ENCODE results near the gene C1QTNF4. TPM values are rescaled to one million over a fixed set of nuclear protein-coding genes. Genes with fewer than 3 reads are reported as not detected.
A peak's percentile ranks its signal among the peaks of the same experiment; 100 is the strongest.

C1QTNF4 gene
- polyA plus RNA-seq, 1 donor (not counting 4 experiments of a cell fraction or from before 2014, with no cell fraction given): not detected

GRCh38 chr11:47553406-47553743 is 40.8 kb downstream of the C1QTNF4 start:
- FAIRE-seq (no peak), DNase-seq (ENCODE audit: low read depth, low spot score) (no peak)
- peak overlapping the region; percentile 96 for H3K27ac ChIP-seq (ENCODE audit: control insufficient read depth, insufficient read depth, low read length)

DNA sequence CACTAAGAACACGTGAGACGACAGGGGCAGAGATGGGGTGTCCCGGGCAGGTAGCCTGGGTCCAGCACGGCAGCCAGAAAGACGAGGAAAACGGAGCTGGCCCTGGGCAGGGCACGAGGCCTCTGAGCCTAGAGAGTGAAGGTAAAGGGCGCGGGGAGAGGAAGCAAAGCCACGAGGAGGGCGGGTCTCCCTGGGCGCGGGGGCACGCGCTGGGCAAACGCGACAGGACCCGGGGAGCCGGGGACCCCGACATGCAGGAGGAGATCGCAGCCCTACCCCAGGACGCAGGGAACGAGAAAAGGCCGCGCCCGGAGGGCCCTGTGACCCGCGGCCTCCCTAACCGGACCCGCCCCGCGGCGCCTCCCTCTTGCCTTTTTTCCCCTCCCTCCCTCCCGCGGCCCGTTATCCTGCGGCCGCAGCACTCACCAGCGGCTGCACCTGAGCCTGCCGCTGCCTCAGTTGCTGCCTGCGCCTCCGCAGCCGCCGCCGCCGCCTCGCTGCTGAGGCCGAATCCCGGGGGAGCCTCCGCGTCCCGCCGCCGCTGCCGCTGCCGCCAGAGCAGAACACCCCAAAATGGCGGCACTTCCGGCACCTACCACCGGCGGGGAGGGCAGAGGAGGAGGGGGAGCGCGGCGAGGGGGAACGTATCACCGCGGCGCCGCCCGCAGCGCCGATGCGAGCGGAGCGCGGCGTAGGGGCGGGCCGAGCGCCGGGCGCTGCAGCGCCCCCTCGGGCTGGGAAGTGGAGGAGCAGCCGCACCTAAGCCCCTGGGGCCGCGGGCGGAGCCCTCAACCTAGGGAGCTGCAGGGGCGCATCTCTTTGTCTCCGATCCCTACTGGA is 41.4 kb downstream of the C1QTNF4 start, which contains the start of gene CELF1:
TSS of gene CELF1 (minus strand) at position 567 of the 840 bp plus-strand sequence. CDS start 53,609 bp downstream, outside the sequence.
- no peak for FAIRE-seq
- H3K27me3 ChIP-seq (ENCODE audit: control insufficient read depth, extremely low read depth, insufficient read depth, low read length): no peaks in the 10 kb centered on the region
- H3K36me3 ChIP-seq (ENCODE audit: control insufficient read depth in 2 of 2, extremely low read depth in 1 of 2, insufficient read depth in 2 of 2, low read length in 2 of 2): no peaks in the 10 kb centered on the region
- H3K4me3 ChIP-seq (ENCODE audit: control insufficient read depth in 2 of 3, extremely low read depth in 1 of 3, insufficient read depth in 2 of 3, low read depth in 1 of 3, low read length in 3 of 3): peak within 1 kb of the TSS; percentile 89 to 97 (median 92)
- peak within 1 kb of the TSS; percentile 96 for H3K27ac ChIP-seq (ENCODE audit: control insufficient read depth, insufficient read depth, low read length)
- H3K9ac ChIP-seq (ENCODE audit: control insufficient read depth, extremely low read depth, insufficient read depth, low read length): peak within 1 kb of the TSS; percentile 99
- DNase-seq (ENCODE audit: low read depth, low spot score): no peak
- H2AFZ ChIP-seq (ENCODE audit: control insufficient read depth, low read length): peak within 1 kb of the TSS; percentile 56
- H3K4me2 ChIP-seq (ENCODE audit: control insufficient read depth, extremely low read depth, insufficient read depth, low read depth, low read length): peak within 1 kb of the TSS; percentile 81
- H3K9me3 ChIP-seq (ENCODE audit: control insufficient read depth, low read depth, low read length): no peaks in the 10 kb centered on the region
- H3K79me2 ChIP-seq (ENCODE audit: control insufficient read depth, insufficient read depth, low read length): peaks cover 50% of the 10 kb centered on the region
- TF ChIP-seq EZH2 (IDR thresholded peaks at IDR 0.05; ENCODE audit: low read length): no peak
- TF ChIP-seq CTCF (optimal IDR thresholded peaks at IDR 0.05 in 1 of 3, IDR thresholded peaks at IDR 0.05 in 1 of 3, conservative IDR thresholded peaks at IDR 0.05 in 1 of 3; ENCODE audit: extremely low read depth in 1 of 3, insufficient read depth in 2 of 3, low read length in 3 of 3): peak; percentile 63 to 78 (median 77)
- no peaks in the 10 kb centered on the region for H4K20me1 ChIP-seq (ENCODE audit: control insufficient read depth, extremely low read depth, insufficient read depth, low read length)
- dilution Hi-C loops (cut with MboI; ENCODE audit: extremely low pct_ligation_motif_present, low sequenced_read_pairs): no loop called here
- H3K4me1 ChIP-seq (ENCODE audit: control insufficient read depth, extremely low read depth, insufficient read depth, low read length): peaks cover 21% of the 10 kb centered on the region
- H3K9me1 ChIP-seq (ENCODE audit: control insufficient read depth, extremely low read depth, insufficient read depth, low read length): no peaks in the 10 kb centered on the region

More at GRCh38 chr11:47553406-47553743, 40.8 kb downstream of the C1QTNF4 start:
- no peaks in the 10 kb centered on the region for H3K36me3 ChIP-seq (ENCODE audit: control insufficient read depth in 2 of 2, extremely low read depth in 1 of 2, insufficient read depth in 2 of 2, low read length in 2 of 2)
- peak overlapping the region; percentile 60 to 97 (median 89) for H3K4me3 ChIP-seq (ENCODE audit: control insufficient read depth in 2 of 3, extremely low read depth in 1 of 3, insufficient read depth in 2 of 3, low read depth in 1 of 3, low read length in 3 of 3)
- TF ChIP-seq EZH2 (IDR thresholded peaks at IDR 0.05; ENCODE audit: low read length) (no peak), CTCF (optimal IDR thresholded peaks at IDR 0.05 in 1 of 3, IDR thresholded peaks at IDR 0.05 in 1 of 3, conservative IDR thresholded peaks at IDR 0.05 in 1 of 3; ENCODE audit: extremely low read depth in 1 of 3, insufficient read depth in 2 of 3, low read length in 3 of 3) (no peak)
- no peaks in the 10 kb centered on the region for H3K27me3 ChIP-seq (ENCODE audit: control insufficient read depth, extremely low read depth, insufficient read depth, low read length)
- no peaks in the 10 kb centered on the region for H3K9me1 ChIP-seq (ENCODE audit: control insufficient read depth, extremely low read depth, insufficient read depth, low read length)
- peak overlapping the region; percentile 60 for H3K4me2 ChIP-seq (ENCODE audit: control insufficient read depth, extremely low read depth, insufficient read depth, low read depth, low read length)
- H3K79me2 ChIP-seq (ENCODE audit: control insufficient read depth, insufficient read depth, low read length): peaks cover 44% of the 10 kb centered on the region
- H3K4me1 ChIP-seq (ENCODE audit: control insufficient read depth, extremely low read depth, insufficient read depth, low read length): peaks cover 21% of the 10 kb centered on the region
- dilution Hi-C loops (cut with MboI; ENCODE audit: extremely low pct_ligation_motif_present, low sequenced_read_pairs): no loop called here
- no peaks in the 10 kb centered on the region for H3K9me3 ChIP-seq (ENCODE audit: control insufficient read depth, low read depth, low read length)
- H3K9ac ChIP-seq (ENCODE audit: control insufficient read depth, extremely low read depth, insufficient read depth, low read length): peak overlapping the region; percentile 43
- H2AFZ ChIP-seq (ENCODE audit: control insufficient read depth, low read length): peak overlapping the region; percentile 56
- no peaks in the 10 kb centered on the region for H4K20me1 ChIP-seq (ENCODE audit: control insufficient read depth, extremely low read depth, insufficient read depth, low read length)
